ENCODE data around the gene CAMKMT.
"Not testable (repeated sequence)": the region's sequence is repeated elsewhere in the genome, so short reads cannot be mapped to it uniquely, and the experiment has no call there.

The CAMKMT gene

GRCh38 chr2:44487052-44487451 lies 125.3 kb downstream of the CAMKMT start:
- no peaks in the 10 kb centered on the region for H3K27me3 ChIP-seq (replicated peaks; ENCODE audit: control insufficient read depth, insufficient read depth, low read length, poor library complexity, severe bottlenecking)
- no peak overlapping the region for H3K27ac ChIP-seq (ENCODE audit: insufficient read depth, low read length, poor library complexity, severe bottlenecking)
- no peaks in the 10 kb centered on the region for H3K4me1 ChIP-seq (ENCODE audit: control insufficient read depth, insufficient read depth, low read length, poor library complexity, severe bottlenecking)
- DNase-seq: no peak
- H3K4me3 ChIP-seq (ENCODE audit: insufficient read depth, low read depth, low read length, poor library complexity, severe bottlenecking): no peak overlapping the region
- H3K9me3 ChIP-seq (ENCODE audit: control insufficient read depth, low read length): no peaks in the 10 kb centered on the region
- H3K36me3 ChIP-seq (ENCODE audit: control insufficient read depth, insufficient read depth, low read length): no peaks in the 10 kb centered on the region

DNA sequence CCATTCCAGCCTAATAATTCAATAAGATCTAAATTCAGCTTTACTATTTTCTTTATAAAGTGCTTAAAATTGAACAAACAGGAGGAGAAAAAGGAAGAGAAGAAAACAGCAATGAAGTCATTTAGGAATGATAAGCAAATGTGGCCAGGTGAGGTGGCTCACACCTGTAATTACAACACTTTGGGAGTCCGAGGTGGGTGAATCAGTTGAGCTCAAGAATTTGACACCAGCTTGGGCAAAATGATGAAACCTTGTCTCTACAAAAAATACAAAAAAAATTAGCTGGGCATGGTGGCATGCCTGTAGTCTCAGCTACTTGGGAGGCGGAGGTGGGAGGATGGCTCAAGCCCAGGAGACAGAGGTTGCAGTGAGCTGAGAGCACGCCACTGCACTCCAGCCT lies 129.0 kb downstream of the CAMKMT start:
- no peak for DNase-seq
- H3K27me3 ChIP-seq (replicated peaks; ENCODE audit: control insufficient read depth, insufficient read depth, low read length, poor library complexity, severe bottlenecking): no peaks in the 10 kb centered on the region
- no peak overlapping the region for H3K4me3 ChIP-seq (ENCODE audit: insufficient read depth, low read depth, low read length, poor library complexity, severe bottlenecking)
- H3K27ac ChIP-seq (ENCODE audit: insufficient read depth, low read length, poor library complexity, severe bottlenecking): no peak overlapping the region
- no peaks in the 10 kb centered on the region for H3K4me1 ChIP-seq (ENCODE audit: control insufficient read depth, insufficient read depth, low read length, poor library complexity, severe bottlenecking)
- no peaks in the 10 kb centered on the region for H3K9me3 ChIP-seq (ENCODE audit: control insufficient read depth, low read length)
- H3K36me3 ChIP-seq (ENCODE audit: control insufficient read depth, insufficient read depth, low read length): no peaks in the 10 kb centered on the region

- H3K4me3 ChIP-seq (ENCODE audit: insufficient read depth, low read depth, low read length, poor library complexity, severe bottlenecking): no peak overlapping the region
- no peaks in the 10 kb centered on the region for H3K27me3 ChIP-seq (replicated peaks; ENCODE audit: control insufficient read depth, insufficient read depth, low read length, poor library complexity, severe bottlenecking)
- no peak overlapping the region for H3K27ac ChIP-seq (ENCODE audit: insufficient read depth, low read length, poor library complexity, severe bottlenecking)
- DNase-seq: no peak
- no peaks in the 10 kb centered on the region for H3K9me3 ChIP-seq (ENCODE audit: control insufficient read depth, low read length)
- H3K36me3 ChIP-seq (ENCODE audit: control insufficient read depth, insufficient read depth, low read length): no peaks in the 10 kb centered on the region
- H3K4me1 ChIP-seq (ENCODE audit: control insufficient read depth, insufficient read depth, low read length, poor library complexity, severe bottlenecking): no peaks in the 10 kb centered on the region
These were observed 132.3 kb downstream of the CAMKMT start for GRCh38 chr2:44494006-44494405.

GRCh38 chr2:44495035-44495434 lies 133.3 kb downstream of the CAMKMT start:
- Histone ChIP-seq H3K27ac (ENCODE audit: insufficient read depth, low read length, poor library complexity, severe bottlenecking) (no peak overlapping the region), H3K4me3 (ENCODE audit: insufficient read depth, low read depth, low read length, poor library complexity, severe bottlenecking) (no peak overlapping the region), H3K27me3 (replicated peaks; ENCODE audit: control insufficient read depth, insufficient read depth, low read length, poor library complexity, severe bottlenecking) (no peaks in the 10 kb centered on the region), H3K9me3 (ENCODE audit: control insufficient read depth, low read length) (no peaks in the 10 kb centered on the region), H3K36me3 (ENCODE audit: control insufficient read depth, insufficient read depth, low read length) (no peaks in the 10 kb centered on the region), H3K4me1 (ENCODE audit: control insufficient read depth, insufficient read depth, low read length, poor library complexity, severe bottlenecking) (no peaks in the 10 kb centered on the region)
- DNase-seq: no peak

DNA sequence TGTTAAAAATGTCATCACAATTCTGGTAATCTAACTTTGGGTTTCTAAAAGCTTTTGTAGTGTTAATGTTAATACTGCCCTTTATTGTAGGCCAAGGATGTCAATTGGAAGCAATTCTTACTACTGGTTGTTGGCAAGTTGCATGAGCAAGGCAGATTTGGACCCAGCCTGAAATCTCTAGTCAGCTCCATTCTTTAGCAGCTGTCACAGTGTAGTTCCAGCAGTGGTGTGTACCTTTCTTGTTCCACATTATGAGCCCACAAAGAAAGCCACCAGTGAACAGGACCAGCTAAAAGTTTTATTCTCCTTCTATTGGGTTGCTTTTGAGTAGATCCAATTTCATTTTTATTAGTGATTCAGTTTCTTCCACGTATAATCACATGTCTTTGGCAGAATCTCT lies 133.8 kb downstream of the CAMKMT start:
- Histone ChIP-seq H3K4me1 (ENCODE audit: control insufficient read depth, insufficient read depth, low read length, poor library complexity, severe bottlenecking) (no peaks in the 10 kb centered on the region), H3K27ac (ENCODE audit: insufficient read depth, low read length, poor library complexity, severe bottlenecking) (no peak overlapping the region), H3K9me3 (ENCODE audit: control insufficient read depth, low read length) (no peaks in the 10 kb centered on the region), H3K27me3 (replicated peaks; ENCODE audit: control insufficient read depth, insufficient read depth, low read length, poor library complexity, severe bottlenecking) (no peaks in the 10 kb centered on the region), H3K36me3 (ENCODE audit: control insufficient read depth, insufficient read depth, low read length) (no peaks in the 10 kb centered on the region), H3K4me3 (ENCODE audit: insufficient read depth, low read depth, low read length, poor library complexity, severe bottlenecking) (no peak overlapping the region)
- DNase-seq: no peak

GRCh38 chr2:44496130-44496529 lies 134.4 kb downstream of the CAMKMT start:
- Histone ChIP-seq H3K4me1 (ENCODE audit: control insufficient read depth, insufficient read depth, low read length, poor library complexity, severe bottlenecking) (no peaks in the 10 kb centered on the region), H3K27ac (ENCODE audit: insufficient read depth, low read length, poor library complexity, severe bottlenecking) (no peak overlapping the region), H3K9me3 (ENCODE audit: control insufficient read depth, low read length) (no peaks in the 10 kb centered on the region), H3K27me3 (replicated peaks; ENCODE audit: control insufficient read depth, insufficient read depth, low read length, poor library complexity, severe bottlenecking) (no peaks in the 10 kb centered on the region), H3K36me3 (ENCODE audit: control insufficient read depth, insufficient read depth, low read length) (no peaks in the 10 kb centered on the region), H3K4me3 (ENCODE audit: insufficient read depth, low read depth, low read length, poor library complexity, severe bottlenecking) (no peak overlapping the region)
- no peak for DNase-seq

GRCh38 chr2:44498551-44498950 lies 136.8 kb downstream of the CAMKMT start:
- Histone ChIP-seq H3K4me3 (ENCODE audit: insufficient read depth, low read depth, low read length, poor library complexity, severe bottlenecking) (no peak overlapping the region), H3K36me3 (ENCODE audit: control insufficient read depth, insufficient read depth, low read length) (no peaks in the 10 kb centered on the region), H3K4me1 (ENCODE audit: control insufficient read depth, insufficient read depth, low read length, poor library complexity, severe bottlenecking) (no peaks in the 10 kb centered on the region), H3K27ac (ENCODE audit: insufficient read depth, low read length, poor library complexity, severe bottlenecking) (no peak overlapping the region), H3K9me3 (ENCODE audit: control insufficient read depth, low read length) (no peaks in the 10 kb centered on the region), H3K27me3 (replicated peaks; ENCODE audit: control insufficient read depth, insufficient read depth, low read length, poor library complexity, severe bottlenecking) (no peaks in the 10 kb centered on the region)
- DNase-seq: no peak

DNA sequence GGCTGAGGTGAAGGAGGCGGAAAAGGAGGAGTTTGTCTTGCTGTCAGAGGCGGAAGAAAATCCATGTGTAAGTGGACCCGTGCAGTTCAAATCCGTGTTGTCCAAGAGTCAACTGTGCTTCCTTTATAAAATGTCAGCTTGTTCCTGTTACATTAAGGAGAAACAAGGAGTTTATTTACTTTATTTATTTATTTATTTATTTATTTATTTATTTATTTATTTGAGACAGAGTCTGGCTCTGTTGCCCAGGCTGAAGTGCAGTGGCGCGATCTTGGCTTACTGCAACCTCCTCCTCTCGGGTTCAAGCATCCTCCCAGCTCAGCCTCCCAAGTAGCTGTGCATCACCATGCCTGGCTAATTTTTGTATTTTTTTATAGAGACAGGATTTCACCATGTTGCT lies 143.9 kb downstream of the CAMKMT start:
- not testable (repeated sequence) for H3K27ac ChIP-seq (ENCODE audit: insufficient read depth, low read length, poor library complexity, severe bottlenecking); H3K9me3 ChIP-seq (ENCODE audit: control insufficient read depth, low read length); H3K36me3 ChIP-seq (ENCODE audit: control insufficient read depth, insufficient read depth, low read length); H3K4me1 ChIP-seq (ENCODE audit: control insufficient read depth, insufficient read depth, low read length, poor library complexity, severe bottlenecking); DNase-seq; H3K4me3 ChIP-seq (ENCODE audit: insufficient read depth, low read depth, low read length, poor library complexity, severe bottlenecking); H3K27me3 ChIP-seq (replicated peaks; ENCODE audit: control insufficient read depth, insufficient read depth, low read length, poor library complexity, severe bottlenecking)

GRCh38 chr2:44510246-44510645 lies 148.5 kb downstream of the CAMKMT start:
- no peak overlapping the region for H3K27ac ChIP-seq (ENCODE audit: insufficient read depth, low read length, poor library complexity, severe bottlenecking)
- no peaks in the 10 kb centered on the region for H3K9me3 ChIP-seq (ENCODE audit: control insufficient read depth, low read length)
- no peaks in the 10 kb centered on the region for H3K4me1 ChIP-seq (ENCODE audit: control insufficient read depth, insufficient read depth, low read length, poor library complexity, severe bottlenecking)
- DNase-seq: no peak
- H3K4me3 ChIP-seq (ENCODE audit: insufficient read depth, low read depth, low read length, poor library complexity, severe bottlenecking): no peak overlapping the region
- H3K36me3 ChIP-seq (ENCODE audit: control insufficient read depth, insufficient read depth, low read length): no peaks in the 10 kb centered on the region
- no peaks in the 10 kb centered on the region for H3K27me3 ChIP-seq (replicated peaks; ENCODE audit: control insufficient read depth, insufficient read depth, low read length, poor library complexity, severe bottlenecking)

GRCh38 chr2:44515416-44515815 lies 153.7 kb downstream of the CAMKMT start:
- Histone ChIP-seq H3K4me3 (ENCODE audit: insufficient read depth, low read depth, low read length, poor library complexity, severe bottlenecking) (no peak overlapping the region), H3K4me1 (ENCODE audit: control insufficient read depth, insufficient read depth, low read length, poor library complexity, severe bottlenecking) (no peaks in the 10 kb centered on the region), H3K9me3 (ENCODE audit: control insufficient read depth, low read length) (no peaks in the 10 kb centered on the region), H3K36me3 (ENCODE audit: control insufficient read depth, insufficient read depth, low read length) (no peaks in the 10 kb centered on the region), H3K27me3 (replicated peaks; ENCODE audit: control insufficient read depth, insufficient read depth, low read length, poor library complexity, severe bottlenecking) (no peaks in the 10 kb centered on the region), H3K27ac (ENCODE audit: insufficient read depth, low read length, poor library complexity, severe bottlenecking) (no peak overlapping the region)
- no peak for DNase-seq

DNA sequence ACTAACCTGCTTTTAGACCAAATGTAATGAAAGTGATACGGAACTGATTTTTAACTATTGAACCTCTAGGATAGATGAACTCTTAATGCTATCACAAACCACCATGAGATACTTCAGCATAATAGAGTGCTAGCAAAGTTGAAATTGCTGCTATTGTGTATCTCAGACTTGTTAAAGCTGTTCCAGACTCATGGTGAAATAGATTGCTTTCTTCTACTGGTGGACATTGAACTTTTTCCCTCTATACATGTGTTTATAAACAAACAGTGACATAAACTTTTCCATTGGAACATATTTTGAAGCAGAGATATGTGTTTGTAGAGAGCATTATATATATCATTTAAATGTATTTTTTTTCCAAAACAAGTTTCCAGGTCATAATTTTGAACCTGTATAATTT lies 157.3 kb downstream of the CAMKMT start:
- H3K27ac ChIP-seq (ENCODE audit: insufficient read depth, low read length, poor library complexity, severe bottlenecking): no peak overlapping the region
- H3K4me1 ChIP-seq (ENCODE audit: control insufficient read depth, insufficient read depth, low read length, poor library complexity, severe bottlenecking): no peaks in the 10 kb centered on the region
- no peak overlapping the region for H3K4me3 ChIP-seq (ENCODE audit: insufficient read depth, low read depth, low read length, poor library complexity, severe bottlenecking)
- H3K27me3 ChIP-seq (replicated peaks; ENCODE audit: control insufficient read depth, insufficient read depth, low read length, poor library complexity, severe bottlenecking): no peaks in the 10 kb centered on the region
- H3K36me3 ChIP-seq (ENCODE audit: control insufficient read depth, insufficient read depth, low read length): no peaks in the 10 kb centered on the region
- no peak for DNase-seq
- H3K9me3 ChIP-seq (ENCODE audit: control insufficient read depth, low read length): no peaks in the 10 kb centered on the region
